ENCODE results near the gene EDN1. TPM values are rescaled to one million over a fixed set of nuclear protein-coding genes. Genes with fewer than 3 reads are reported as not detected.

Gene EDN1
- total RNA-seq, 1 donor from 2014 or later, result not detected

GRCh38 chr6:12291071-12291838, 1.1 kb downstream of the EDN1 start:
- Mint-ChIP-seq H3K4me3 (peak overlapping the region; percentile 1), H3K4me1 (peaks cover 25% of the 10 kb centered on the region), H3K27me3 (ENCODE audit: low read depth) (peaks cover 49% of the 10 kb centered on the region), H3K36me3 (ENCODE audit: low read depth) (no peaks in the 10 kb centered on the region), H3K9me3 (no peaks in the 10 kb centered on the region), H3K27ac (ENCODE audit: unreplicated experiment) (no peak overlapping the region)
- no peak for DNase-seq (ENCODE audit: low read depth, low spot score)
- TF ChIP-seq CTCF (conservative IDR thresholded peaks at IDR 0.05), result no peak

GRCh38 chr6:12291839-12292604, 1.9 kb downstream of the EDN1 start:
- peaks cover 49% of the 10 kb centered on the region for H3K27me3 Mint-ChIP-seq (ENCODE audit: low read depth)
- no peak overlapping the region for H3K27ac Mint-ChIP-seq (ENCODE audit: unreplicated experiment)
- TF ChIP-seq CTCF (conservative IDR thresholded peaks at IDR 0.05), result no peak
- H3K9me3 Mint-ChIP-seq, result no peaks in the 10 kb centered on the region
- peak overlapping the region; percentile 72 for H3K4me3 Mint-ChIP-seq
- DNase-seq (ENCODE audit: low read depth, low spot score), result no peak
- H3K4me1 Mint-ChIP-seq, result peaks cover 25% of the 10 kb centered on the region
- H3K36me3 Mint-ChIP-seq (ENCODE audit: low read depth), result no peaks in the 10 kb centered on the region

- no peaks in the 10 kb centered on the region for H3K9me3 Mint-ChIP-seq
- H3K4me1 Mint-ChIP-seq, result peaks cover 25% of the 10 kb centered on the region
- H3K4me3 Mint-ChIP-seq, result no peak overlapping the region
These were observed 3.2 kb downstream of the EDN1 start for GRCh38 chr6:12293235-12293930.

GRCh38 chr6:12293931-12294807, 4.0 kb downstream of the EDN1 start:
- Mint-ChIP-seq H3K4me1 (peaks cover 23% of the 10 kb centered on the region), H3K27me3 (ENCODE audit: low read depth) (peaks cover 44% of the 10 kb centered on the region), H3K4me3 (no peak overlapping the region), H3K9me3 (no peaks in the 10 kb centered on the region), H3K36me3 (ENCODE audit: low read depth) (no peaks in the 10 kb centered on the region), H3K27ac (ENCODE audit: unreplicated experiment) (no peak overlapping the region)
- no peak for DNase-seq (ENCODE audit: low read depth, low spot score)
- no peak for TF ChIP-seq CTCF (conservative IDR thresholded peaks at IDR 0.05)

More at GRCh38 chr6:12293235-12293930, 3.2 kb downstream of the EDN1 start:
- Mint-ChIP-seq H3K27me3 (ENCODE audit: low read depth) (peaks cover 49% of the 10 kb centered on the region), H3K27ac (ENCODE audit: unreplicated experiment) (no peak overlapping the region), H3K36me3 (ENCODE audit: low read depth) (no peaks in the 10 kb centered on the region)
- DNase-seq (ENCODE audit: low read depth, low spot score), result no peak
- no peak for TF ChIP-seq CTCF (conservative IDR thresholded peaks at IDR 0.05)

Measured in neural crest cell (in vitro differentiated cells).